Peyer's patch (tissue), 4 donors: ENCODE results near the gene R3HDM4.

Experiments used
- POLR2A ChIP-seq, 2 donors: fragments of 450-650 bp; IDR thresholded peaks; one replicate each; pipeline ENCODE4 v1.5.1; 2017; ENCODE audit warnings: antibody characterized with exemption in 2 of 2, mild to moderate bottlenecking in 2 of 2, moderate library complexity in 2 of 2
- TF ChIP-seq, protein P1 (sequence below), 6 experiments: fragments of 450-650 bp in 4 of 6; fragments of 200-600 bp in 2 of 6; sonication (generic) in 1 of 6; IDR thresholded peaks; one replicate each; pipeline ENCODE4 v1.5.1; 2017 to 2019; ENCODE audit warnings: antibody characterized with exemption in 6 of 6, mild to moderate bottlenecking in 3 of 6, moderate library complexity in 1 of 6

DNA sequence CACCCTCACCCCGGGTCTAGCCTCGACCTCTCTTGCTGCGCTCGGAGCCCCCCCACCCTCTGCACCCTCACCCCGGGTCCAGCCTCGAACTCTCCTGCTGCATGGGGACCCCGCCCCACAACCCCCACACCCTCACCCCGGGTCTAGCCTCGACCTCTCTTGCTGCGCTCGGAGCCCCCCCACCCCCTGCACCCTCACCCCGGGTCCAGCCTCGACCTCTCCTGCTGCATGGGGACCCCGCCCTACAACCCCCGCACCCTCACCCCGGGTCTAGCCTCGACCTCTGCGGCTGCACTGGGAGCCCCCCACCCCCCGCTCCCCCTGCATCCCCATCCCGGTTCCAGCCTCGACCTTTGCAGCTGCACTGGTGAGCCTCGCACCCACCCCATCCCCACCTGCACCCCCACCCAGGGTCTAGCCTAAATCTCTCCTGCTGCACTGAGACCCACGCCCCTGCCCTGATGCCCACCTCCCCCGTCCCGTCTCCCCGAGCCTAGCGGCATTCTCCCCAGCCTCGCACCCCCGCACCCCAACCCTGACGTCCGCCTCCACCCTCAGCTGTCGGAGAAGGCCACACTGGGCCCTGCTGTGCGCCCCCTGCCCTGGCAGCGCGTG is 51.8 kb downstream of the R3HDM4 start:
- TF ChIP-seq, protein P1, sequence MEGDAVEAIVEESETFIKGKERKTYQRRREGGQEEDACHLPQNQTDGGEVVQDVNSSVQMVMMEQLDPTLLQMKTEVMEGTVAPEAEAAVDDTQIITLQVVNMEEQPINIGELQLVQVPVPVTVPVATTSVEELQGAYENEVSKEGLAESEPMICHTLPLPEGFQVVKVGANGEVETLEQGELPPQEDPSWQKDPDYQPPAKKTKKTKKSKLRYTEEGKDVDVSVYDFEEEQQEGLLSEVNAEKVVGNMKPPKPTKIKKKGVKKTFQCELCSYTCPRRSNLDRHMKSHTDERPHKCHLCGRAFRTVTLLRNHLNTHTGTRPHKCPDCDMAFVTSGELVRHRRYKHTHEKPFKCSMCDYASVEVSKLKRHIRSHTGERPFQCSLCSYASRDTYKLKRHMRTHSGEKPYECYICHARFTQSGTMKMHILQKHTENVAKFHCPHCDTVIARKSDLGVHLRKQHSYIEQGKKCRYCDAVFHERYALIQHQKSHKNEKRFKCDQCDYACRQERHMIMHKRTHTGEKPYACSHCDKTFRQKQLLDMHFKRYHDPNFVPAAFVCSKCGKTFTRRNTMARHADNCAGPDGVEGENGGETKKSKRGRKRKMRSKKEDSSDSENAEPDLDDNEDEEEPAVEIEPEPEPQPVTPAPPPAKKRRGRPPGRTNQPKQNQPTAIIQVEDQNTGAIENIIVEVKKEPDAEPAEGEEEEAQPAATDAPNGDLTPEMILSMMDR (IDR thresholded peaks at IDR 0.05) = no peak
- TF ChIP-seq POLR2A (IDR thresholded peaks at IDR 0.05) = no peak
